IMR-90 (cell line): Measurements from ENCODE around the gene DEFB114. TPM values are rescaled to one million over a fixed set of nuclear protein-coding genes. Genes with fewer than 3 reads are reported as not detected.

Experiments
- ATAC-seq: fragments of 200-7000 bp; cut with Tn5 transposase; 2 replicates; pipeline ENCODE4 v1.9.1; 2020; ENCODE audit warnings: low read depth, mild to moderate bottlenecking, moderate library complexity
- BruUV-seq: library from RNA; stranded (reverse); fragments of 400-500 nt; replicated peaks from 2 replicates; lab custom pipeline; 2021; lab: Mats Ljungman, UMichigan
- CTCF ChIA-PET: fragments of 300-600 bp; formaldehyde crosslinking; extraction: SDS; loops from one replicate; lab custom pipeline; 2021; ENCODE audit warnings: antibody characterized with exemption; lab: Yijun Ruan, JAX
- POLR2A ChIA-PET: fragments of 300-600 bp; sonication (Branson Sonifier 250); formaldehyde crosslinking; loops from one replicate; lab custom pipeline; 2022; ENCODE audit warnings: antibody characterized with exemption; ENCODE audit not compliant: unreplicated experiment; lab: Charles Lee
- DNase-seq: peaks from one replicate; pipeline ENCODE4 v3.0.0; 2013
- H2AFZ ChIP-seq: replicated peaks from 2 replicates; pipeline ENCODE3; 2013; ENCODE audit warnings: low read length, mild to moderate bottlenecking; ENCODE audit not compliant: poor library complexity
- H2AK5ac ChIP-seq: 2 replicates; pipeline ENCODE4 v1.6.1; 2013; ENCODE audit warnings: low read depth, low read length, inconsistent platforms
- H2AK9ac ChIP-seq: replicated peaks from 2 replicates; pipeline ENCODE3; 2013; ENCODE audit warnings: mild to moderate bottlenecking, low read depth, low read length, moderate library complexity; ENCODE audit not compliant: poor library complexity
- H2BK120ac ChIP-seq: 2 replicates; pipeline ENCODE4 v1.6.1; 2013; ENCODE audit warnings: low read depth, low read length, inconsistent platforms
- H2BK15ac ChIP-seq: 3 replicates; pipeline ENCODE4 v1.6.1; 2013; ENCODE audit warnings: low read depth, low read length, inconsistent platforms
- H2BK20ac ChIP-seq: 2 replicates; pipeline ENCODE4 v1.6.1; 2013; ENCODE audit warnings: low read depth, mild to moderate bottlenecking, inconsistent platforms, low read length, moderate library complexity
- H2BK5ac ChIP-seq: 2 replicates; pipeline ENCODE4 v1.6.1; 2013; ENCODE audit warnings: mild to moderate bottlenecking, low read depth, low read length, inconsistent platforms; ENCODE audit not compliant: poor library complexity, severe bottlenecking
- H3K14ac ChIP-seq: replicated peaks from 2 replicates; pipeline ENCODE4 v1.6.1; 2013; ENCODE audit warnings: low read depth, low read length, inconsistent platforms
- H3K18ac ChIP-seq: 2 replicates; pipeline ENCODE4 v1.6.1; 2013; ENCODE audit warnings: low read depth, low read length, control low read depth
- H3K23ac ChIP-seq: 2 replicates; pipeline ENCODE4 v1.6.1; 2013; ENCODE audit warnings: low read depth, low read length, inconsistent platforms
- H3K27ac ChIP-seq: 2 replicates; pipeline ENCODE4 v1.5.1; 2013; ENCODE audit warnings: mild to moderate bottlenecking, control low read depth, low read length; ENCODE audit not compliant: insufficient read depth
- H3K27me3 ChIP-seq: 2 replicates; pipeline ENCODE4 v1.6.1; 2013; ENCODE audit warnings: low read length; ENCODE audit not compliant: control insufficient read depth, insufficient read depth
- H3K36me3 ChIP-seq: 2 replicates; pipeline ENCODE4 v1.6.1; 2013; ENCODE audit warnings: low read length, mixed read lengths; ENCODE audit not compliant: control insufficient read depth, insufficient read depth
- H3K4ac ChIP-seq: 2 replicates; pipeline ENCODE4 v1.6.1; 2013; ENCODE audit warnings: low read depth, low read length, inconsistent platforms
- H3K4me1 ChIP-seq: 2 replicates; pipeline ENCODE4 v1.6.1; 2013; ENCODE audit warnings: low read length, mixed read lengths; ENCODE audit not compliant: control insufficient read depth, insufficient read depth
- H3K4me2 ChIP-seq: 2 replicates; pipeline ENCODE4 v1.6.1; 2013; ENCODE audit warnings: low read depth, mild to moderate bottlenecking, control low read depth, low read length, moderate library complexity
- H3K4me3 ChIP-seq: 2 replicates; pipeline ENCODE4 v1.5.1; 2013; ENCODE audit warnings: low read depth, mild to moderate bottlenecking, control low read depth, low read length, moderate library complexity; ENCODE audit not compliant: insufficient read depth
- H3K56ac ChIP-seq: 2 replicates; pipeline ENCODE4 v1.6.1; 2013; ENCODE audit warnings: low read length, inconsistent platforms; ENCODE audit not compliant: insufficient read depth; ENCODE audit errors: extremely low read depth
- H3K79me1 ChIP-seq, 2 experiments: 2 replicates each; pipeline ENCODE4 v1.6.1; 2013; ENCODE audit warnings: low read length in 2 of 2, inconsistent platforms in 1 of 2, low read depth in 1 of 2
- H3K9ac ChIP-seq: 2 replicates; pipeline ENCODE4 v1.6.1; 2013; ENCODE audit warnings: low read depth, low read length, control low read depth
- H3K9me1 ChIP-seq: 2 replicates; pipeline ENCODE4 v1.6.1; 2013; ENCODE audit warnings: low read length, inconsistent platforms; ENCODE audit not compliant: insufficient read depth
- H3K9me3 ChIP-seq: 2 replicates; pipeline ENCODE4 v1.6.1; 2013; ENCODE audit warnings: low read length; ENCODE audit not compliant: control insufficient read depth, insufficient read depth
- H4K20me1 ChIP-seq: 2 replicates; pipeline ENCODE4 v1.6.1; 2013; ENCODE audit warnings: low read length, inconsistent platforms; ENCODE audit not compliant: insufficient read depth
- H4K5ac ChIP-seq: 2 replicates; pipeline ENCODE4 v1.6.1; 2013; ENCODE audit warnings: mild to moderate bottlenecking, low read depth, low read length, control low read depth
- H4K8ac ChIP-seq, 2 experiments: 2 replicates each; pipeline ENCODE4 v1.6.1; 2013; ENCODE audit warnings: low read depth in 2 of 2, low read length in 2 of 2, control low read depth in 1 of 2, inconsistent platforms in 1 of 2
- H4K91ac ChIP-seq: 2 replicates; pipeline ENCODE4 v1.6.1; 2013; ENCODE audit warnings: low read depth, low read length, inconsistent platforms; ENCODE audit not compliant: insufficient read depth
- BHLHE40 ChIP-seq: fragments of 150-350 bp; IDR thresholded peaks from 2 replicates; pipeline ENCODE4 v1.6.1; 2016; ENCODE audit warnings: mild to moderate bottlenecking, low read depth, low read length
- CEBPB ChIP-seq: IDR thresholded peaks from 2 replicates; pipeline ENCODE4 v1.6.1; 2012; ENCODE audit warnings: low read depth, low read length, improper control_type of control experiment
- CHD1 ChIP-seq: IDR thresholded peaks from 2 replicates; pipeline ENCODE4 v1.6.1; 2012; ENCODE audit warnings: low read depth, low read length, improper control_type of control experiment
- CTCF ChIP-seq: conservative IDR thresholded peaks from 2 replicates; pipeline ENCODE4 v1.5.1; 2012; ENCODE audit warnings: mild to moderate bottlenecking, low read depth, low read length, improper control_type of control experiment
- ELK1 ChIP-seq: fragments of 150-350 bp; IDR thresholded peaks from 2 replicates; pipeline ENCODE4 v1.6.1; 2016; ENCODE audit warnings: low read depth, mild to moderate bottlenecking, low read length, moderate library complexity, borderline replicate concordance
- FOS ChIP-seq: fragments of 150-350 bp; IDR thresholded peaks from 2 replicates; pipeline ENCODE4 v1.6.1; 2016; ENCODE audit warnings: low read depth, low read length
- MAZ ChIP-seq: IDR thresholded peaks from 2 replicates; pipeline ENCODE4 v1.6.1; 2012; ENCODE audit warnings: low read depth, mild to moderate bottlenecking, low read length, improper control_type of control experiment, moderate library complexity, borderline replicate concordance
- NFE2L2 ChIP-seq: fragments of 150-350 bp; IDR thresholded peaks from 2 replicates; pipeline ENCODE4 v1.6.1; 2016; ENCODE audit warnings: low read depth, mild to moderate bottlenecking, low read length
- POLR2A ChIP-seq: IDR thresholded peaks from 2 replicates; pipeline ENCODE4 v1.6.1; 2012; ENCODE audit warnings: mild to moderate bottlenecking, low read depth, low read length
- RCOR1 ChIP-seq: IDR thresholded peaks from 2 replicates; pipeline ENCODE4 v1.6.1; 2012; ENCODE audit warnings: mild to moderate bottlenecking, low read length, improper control_type of control experiment; ENCODE audit not compliant: insufficient replicate concordance
- SMC3 ChIP-seq: fragments of 150-350 bp; IDR thresholded peaks from 2 replicates; pipeline ENCODE4 v1.6.1; 2016; ENCODE audit warnings: low read depth, mild to moderate bottlenecking, antibody characterized with exemption, low read length, moderate library complexity
- WGBS, 2 experiments: methylation state at CpG; one replicate each; pipeline versions ENCODE4 v1.1.5 to v1.1.7; 2013; ENCODE audit warnings: missing lambda C conversion rate in 2 of 2; ENCODE audit not compliant: insufficient read length in 1 of 2; ENCODE audit errors: extremely low coverage in 2 of 2; 5-methylcytosine and 5-hydroxymethylcytosine counted together
- dilution Hi-C: fragments of 300-500 bp; cut with HindIII; formaldehyde crosslinking; loops from one replicate; pipeline ENCODE4 v1.14.3; 2018; ENCODE audit warnings: low sequenced_read_pairs; ENCODE audit not compliant: unreplicated experiment
- in situ Hi-C: fragments of 300-500 bp; cut with MboI; formaldehyde crosslinking; loops from 3 replicates; pipeline ENCODE4 v1.14.3; 2019; ENCODE audit warnings: low sequenced_read_pairs, inconsistent platforms, mixed read lengths
- intact Hi-C: fragments of 100-400 bp; cut with micrococcal nuclease; formaldehyde crosslinking; loops from 2 replicates; pipeline ENCODE4 v1.10.0; 2022
- polyA plus RNA-seq, 3 experiments: library from polyadenylated mRNA; depleted of rRNA; stranded (reverse); fragments of >200 nt; gene quantifications; 2 replicates each; pipeline ENCODE4 v1.2.3, GENCODE V29; 2012; ENCODE audit warnings: low replicate concordance in 1 of 3
- total RNA-seq: library from RNA; depleted of rRNA; stranded (reverse); fragments of >200 nt; gene quantifications from 2 replicates; pipeline ENCODE4 v1.2.3, GENCODE V29; 2012

DEFB114 gene
- total and polyA plus RNA-seq, 2 of the 4 experiments (the other 2 are of a cell fraction), result not detected

GRCh38 chr6:49933526-49933925, 30.4 kb downstream of the DEFB114 start:
- intact Hi-C loops (no loop called here), in situ Hi-C loops (no loop called here), dilution Hi-C loops (no loop called here)
- BruUV-seq, result no TSS peak
- no peak overlapping the region for H4K8ac ChIP-seq
- no peaks in the 10 kb centered on the region for H3K36me3 ChIP-seq
- H2AFZ ChIP-seq, result no peak overlapping the region
- no peaks in the 10 kb centered on the region for H4K20me1 ChIP-seq
- no peak overlapping the region for H2BK20ac ChIP-seq
- H3K4ac ChIP-seq, result no peak overlapping the region
- H3K27me3 ChIP-seq, result no peaks in the 10 kb centered on the region
- no peaks in the 10 kb centered on the region for H3K9me1 ChIP-seq
- no peaks in the 10 kb centered on the region for H3K4me1 ChIP-seq
- H3K4me2 ChIP-seq, result no peak overlapping the region
- H4K91ac ChIP-seq, result no peak overlapping the region
- no peak overlapping the region for H3K18ac ChIP-seq
- no peak overlapping the region for H2BK5ac ChIP-seq
- no peak overlapping the region for H2AK5ac ChIP-seq
- H3K4me3 ChIP-seq, result no peak overlapping the region
- H2AK9ac ChIP-seq, result no peak overlapping the region
- H3K79me1 ChIP-seq, result no peaks in the 10 kb centered on the region
- ATAC-seq, result no peak
- H3K9me3 ChIP-seq, result no peaks in the 10 kb centered on the region
- H3K14ac ChIP-seq, result no peak overlapping the region
- no peak overlapping the region for H4K5ac ChIP-seq
- ChIA-PET CTCF (no interaction called here), POLR2A (no interaction called here)
- H3K9ac ChIP-seq, result no peak overlapping the region
- no peak overlapping the region for H2BK15ac ChIP-seq
- 61% methylated on average over 5 of the region's 21 CpGs; no CpG with 5 or more reads in 1 of the 2 experiments for WGBS, 2 experiments
- TF ChIP-seq POLR2A (no peak), BHLHE40 (no peak), CHD1 (no peak), CTCF (no peak), RCOR1 (no peak), ELK1 (no peak), CEBPB (no peak), SMC3 (no peak), NFE2L2 (no peak), MAZ (no peak), FOS (no peak)
- H3K23ac ChIP-seq, result no peak overlapping the region
- no peak for DNase-seq
- H3K56ac ChIP-seq, result no peak overlapping the region
- H2BK120ac ChIP-seq, result no peak overlapping the region
- no peak overlapping the region for H3K27ac ChIP-seq
